DMS153 (cell line): Measurements from ENCODE around the gene TRIP4.
A peak's percentile ranks its signal among the peaks of the same experiment; 100 is the strongest.
"Not testable (repeated sequence)": the region's sequence is repeated elsewhere in the genome, so short reads cannot be mapped to it uniquely, and the experiment has no call there.

Experiments
- DNase-seq: peaks from one replicate; lab custom pipeline; 2025; lab: John Stamatoyannopoulos, UW

TRIP4 gene

DNA sequence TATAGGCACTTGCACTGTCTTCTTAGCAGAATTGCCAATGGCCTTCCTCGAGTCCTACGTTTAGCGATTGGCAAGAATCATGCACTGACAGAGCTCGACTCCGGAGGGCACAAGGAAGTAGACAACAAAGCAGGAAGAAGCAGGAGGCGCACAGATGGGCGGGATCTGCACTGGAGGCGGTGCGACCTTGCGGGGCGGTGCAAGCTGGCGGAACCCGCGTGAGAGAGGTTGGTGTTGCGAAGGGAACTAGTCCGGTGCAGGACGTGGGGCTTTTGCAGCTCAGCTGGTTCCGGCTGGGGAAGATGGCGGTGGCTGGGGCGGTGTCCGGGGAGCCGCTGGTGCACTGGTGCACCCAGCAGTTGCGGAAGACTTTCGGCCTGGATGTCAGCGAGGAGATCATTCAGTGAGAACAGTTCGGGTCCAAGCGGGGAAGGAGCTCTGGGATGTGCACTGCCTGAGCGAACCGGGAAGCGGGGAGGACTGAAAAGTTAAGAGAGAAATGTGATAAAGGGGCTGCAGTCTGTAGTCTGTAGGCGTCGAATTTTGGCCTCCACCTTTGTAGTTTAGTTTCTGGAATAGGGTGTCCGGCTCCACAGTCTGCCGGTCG lies at the start of gene TRIP4:
Gene TRIP4, plus strand, starts transcription at position 275 of the 607 bp plus-strand sequence. Its CDS starts 28 bp downstream, at position 303.
- DNase-seq, result peak; percentile 56

DNA sequence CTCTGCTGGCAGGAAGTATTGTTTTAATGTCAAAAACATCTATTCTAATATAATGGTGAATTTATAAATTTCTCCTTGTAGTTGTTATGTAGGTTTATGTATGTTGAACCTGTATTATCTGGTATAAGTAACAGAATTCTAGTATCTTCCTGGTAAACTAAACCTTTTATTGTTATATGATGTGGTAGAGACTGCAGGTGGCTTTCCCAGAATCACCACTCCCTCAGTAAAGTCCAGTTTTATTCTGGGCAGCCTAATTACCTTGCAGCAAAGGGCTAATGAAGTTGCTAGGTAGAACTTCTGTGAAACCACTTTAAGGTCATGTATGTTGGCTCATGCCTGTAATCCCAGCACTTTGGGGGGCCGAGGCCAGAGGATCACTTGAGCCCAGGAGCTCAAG lies 47.3 kb upstream of the TRIP4 start:
- no peak for DNase-seq

DNA sequence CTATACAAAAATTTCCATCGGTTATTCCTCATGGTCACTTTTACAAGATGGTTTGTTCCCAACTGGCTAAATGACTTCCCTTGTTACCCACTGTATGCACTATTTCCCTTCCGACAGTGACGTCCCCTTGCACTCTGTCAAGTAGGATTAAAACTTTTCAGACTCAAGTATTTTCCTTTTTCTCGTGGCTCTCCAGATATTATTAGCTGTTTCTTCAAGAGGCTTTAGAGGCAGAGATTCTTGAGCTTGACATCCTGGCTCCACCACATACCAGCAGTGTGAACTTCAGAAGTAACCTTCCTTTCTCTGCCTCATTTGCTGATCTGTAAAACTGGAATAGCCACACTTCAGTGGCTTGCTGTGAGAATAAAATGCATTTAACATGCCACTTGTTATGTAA lies 45.7 kb upstream of the TRIP4 start:
- DNase-seq, result no peak

DNA sequence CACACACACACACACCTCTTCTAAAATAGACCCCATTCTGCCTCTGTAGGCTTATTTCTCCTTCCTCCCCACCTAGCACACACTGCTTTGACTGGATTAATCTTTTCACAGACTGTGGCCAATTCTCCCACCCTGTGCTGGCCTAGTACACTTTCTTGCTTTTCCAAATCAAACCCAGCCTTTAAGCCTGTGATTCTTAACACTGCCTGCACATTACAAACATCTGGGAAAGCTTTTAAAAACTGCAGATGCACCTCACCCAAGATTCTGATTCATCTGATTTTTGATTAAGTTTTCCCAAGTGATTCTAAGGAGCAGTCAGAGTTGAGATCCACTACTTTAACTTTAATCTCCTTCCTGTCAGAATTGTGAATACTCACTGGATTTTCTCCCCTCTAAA lies 44.4 kb upstream of the TRIP4 start:
- no peak for DNase-seq

DNA sequence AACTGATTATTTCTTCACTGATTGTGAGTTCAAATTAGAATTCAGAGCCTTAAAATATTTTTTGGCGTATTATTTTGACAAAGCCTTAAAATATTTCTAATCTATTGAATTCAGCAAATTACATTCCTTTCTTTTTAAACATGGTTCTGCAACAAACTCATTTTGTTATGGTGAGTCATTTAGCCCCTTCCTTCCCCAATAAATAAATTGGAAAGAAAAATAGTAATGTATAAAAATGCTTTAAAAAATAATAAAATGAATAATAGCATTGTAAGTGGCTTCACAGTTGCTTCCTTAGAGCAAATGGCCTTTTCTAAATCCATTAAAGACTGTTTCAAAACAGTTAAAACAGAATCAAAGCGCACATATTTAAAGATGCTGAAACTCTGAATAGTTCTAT lies 43.8 kb upstream of the TRIP4 start:
- no peak for DNase-seq

DNA sequence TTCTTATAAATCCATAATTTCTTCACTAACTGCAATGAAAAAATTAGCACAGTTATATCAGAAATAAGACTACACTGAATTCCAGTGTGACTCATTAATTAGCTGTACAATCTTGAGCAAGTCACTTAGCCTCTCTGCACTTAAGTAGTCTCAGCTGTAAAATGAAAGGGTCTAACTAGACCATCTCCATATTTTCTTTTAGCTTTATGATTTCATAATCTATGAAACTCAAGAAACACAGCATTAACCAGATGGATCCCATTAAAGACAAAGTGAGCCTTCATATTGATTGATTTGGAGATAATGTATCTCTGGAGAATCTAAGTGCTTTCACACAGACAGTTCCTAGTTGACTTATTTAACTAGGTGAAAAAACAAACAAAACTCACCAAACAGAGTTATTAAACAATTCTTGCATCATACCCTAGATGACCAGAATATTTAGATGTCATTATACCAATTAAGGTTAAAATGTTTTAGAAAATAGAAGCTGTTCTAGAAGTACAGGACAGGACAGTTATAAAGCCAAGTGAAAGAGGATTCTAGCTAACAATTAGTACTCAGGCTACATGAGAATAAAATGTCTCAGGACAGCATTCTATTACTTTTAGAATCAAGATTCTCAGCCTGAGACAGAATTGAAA lies 42.9 kb upstream of the TRIP4 start:
- DNase-seq, result no peak

DNA sequence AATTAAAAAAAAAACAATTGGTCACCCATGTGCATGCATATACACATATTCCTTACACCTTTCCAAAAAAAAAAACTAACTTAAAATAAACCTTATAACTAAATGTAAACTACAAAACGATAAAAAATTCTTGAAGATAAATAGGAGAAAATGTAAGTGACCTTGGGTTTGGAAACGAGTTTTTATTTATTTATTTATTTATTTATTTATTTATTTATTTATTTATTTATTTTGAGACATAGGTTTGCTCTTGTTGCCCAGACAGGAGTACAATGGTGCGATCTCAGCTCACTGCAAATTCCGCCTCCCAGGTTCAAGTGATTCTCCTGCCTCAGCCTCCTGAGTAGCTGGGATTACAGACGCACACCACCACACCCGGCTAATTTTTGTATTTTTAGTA lies 41.4 kb upstream of the TRIP4 start:
- DNase-seq, result not testable (repeated sequence)

DNA sequence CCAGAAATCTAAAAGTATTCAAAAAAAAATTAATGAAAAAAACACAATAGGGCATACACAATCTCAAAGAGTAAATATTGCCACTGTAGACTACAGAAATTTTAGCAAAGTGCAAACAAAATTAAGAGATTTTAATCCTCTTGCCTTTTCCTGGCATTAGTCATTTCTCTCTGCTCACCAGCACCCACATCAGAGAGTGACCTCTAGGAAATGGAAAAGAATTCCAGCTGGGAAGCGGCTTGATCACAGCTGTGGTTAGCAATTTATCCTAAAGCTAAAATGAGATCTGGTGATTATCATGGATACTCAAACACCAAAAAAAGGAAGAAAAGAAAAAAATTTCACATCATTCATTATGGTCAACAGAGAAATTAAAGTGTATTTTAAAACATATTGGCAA lies 39.2 kb upstream of the TRIP4 start:
- DNase-seq, result no peak

DNA sequence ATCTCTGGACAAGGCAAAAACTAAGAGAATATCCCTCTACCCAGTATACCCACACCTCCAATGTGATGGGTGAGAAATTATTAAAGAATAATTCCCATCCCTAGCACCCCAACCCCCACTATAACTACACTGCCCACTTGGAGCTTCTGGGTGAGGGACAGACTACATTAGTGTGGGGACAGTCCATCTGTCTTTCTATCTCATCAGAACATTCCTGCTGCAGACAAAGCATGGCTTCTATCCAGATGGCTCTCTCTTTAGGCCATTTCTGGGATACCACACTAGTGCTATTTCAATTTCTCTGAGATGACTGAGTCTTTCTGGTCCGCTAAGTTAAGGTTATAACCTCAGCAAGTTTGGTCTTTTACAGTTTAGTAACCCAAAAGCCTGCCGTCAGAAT lies 38.3 kb upstream of the TRIP4 start:
- DNase-seq, result no peak

DNA sequence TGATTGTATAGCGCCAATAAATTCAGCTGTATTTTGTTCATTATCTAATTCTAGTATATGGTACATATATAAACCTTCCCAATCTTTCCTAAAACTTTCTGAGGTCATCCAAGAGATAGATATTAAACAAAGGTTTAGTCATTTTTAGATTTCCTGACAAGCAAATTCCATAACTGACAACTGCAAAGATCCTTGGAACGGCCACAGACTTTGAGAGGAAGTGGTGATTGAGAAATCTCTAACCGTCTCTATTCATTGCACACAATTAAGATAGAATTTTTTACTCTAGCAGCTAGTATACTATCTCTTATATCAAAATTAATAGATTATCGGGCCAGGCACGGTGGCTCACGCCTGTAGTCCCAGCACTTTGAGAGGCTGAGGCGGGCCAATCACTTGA lies 36.4 kb upstream of the TRIP4 start:
- DNase-seq, result no peak

DNA sequence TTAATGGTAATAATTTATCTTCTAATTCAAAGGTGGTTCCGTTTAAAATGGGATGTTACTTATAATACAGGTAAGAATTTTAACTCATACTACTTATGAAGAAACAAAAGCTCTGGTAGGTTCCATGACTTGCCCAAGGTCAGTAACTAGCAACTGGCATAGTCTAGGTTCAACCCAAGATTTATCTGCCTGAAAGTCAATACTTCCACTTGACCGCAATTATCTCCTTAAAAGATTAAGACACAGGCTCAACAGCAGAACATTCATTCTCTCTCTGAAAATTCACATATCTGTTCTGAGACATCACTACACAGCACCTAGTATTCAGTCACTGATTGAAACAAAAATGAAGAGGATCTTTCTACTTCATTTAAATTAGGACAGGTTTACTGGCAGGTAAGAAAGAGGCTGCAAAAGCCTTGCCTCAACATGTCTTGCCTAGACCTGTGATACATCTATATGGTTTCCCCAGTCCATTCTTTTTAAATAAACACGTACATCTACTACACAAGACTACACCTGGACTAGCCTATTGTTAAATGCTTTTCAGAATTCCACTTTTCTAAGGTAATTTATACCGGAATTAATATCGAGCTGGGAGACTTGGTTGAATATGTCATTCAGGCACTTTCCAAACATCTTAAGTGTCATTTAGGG lies 32.8 kb upstream of the TRIP4 start:
- DNase-seq, result no peak

DNA sequence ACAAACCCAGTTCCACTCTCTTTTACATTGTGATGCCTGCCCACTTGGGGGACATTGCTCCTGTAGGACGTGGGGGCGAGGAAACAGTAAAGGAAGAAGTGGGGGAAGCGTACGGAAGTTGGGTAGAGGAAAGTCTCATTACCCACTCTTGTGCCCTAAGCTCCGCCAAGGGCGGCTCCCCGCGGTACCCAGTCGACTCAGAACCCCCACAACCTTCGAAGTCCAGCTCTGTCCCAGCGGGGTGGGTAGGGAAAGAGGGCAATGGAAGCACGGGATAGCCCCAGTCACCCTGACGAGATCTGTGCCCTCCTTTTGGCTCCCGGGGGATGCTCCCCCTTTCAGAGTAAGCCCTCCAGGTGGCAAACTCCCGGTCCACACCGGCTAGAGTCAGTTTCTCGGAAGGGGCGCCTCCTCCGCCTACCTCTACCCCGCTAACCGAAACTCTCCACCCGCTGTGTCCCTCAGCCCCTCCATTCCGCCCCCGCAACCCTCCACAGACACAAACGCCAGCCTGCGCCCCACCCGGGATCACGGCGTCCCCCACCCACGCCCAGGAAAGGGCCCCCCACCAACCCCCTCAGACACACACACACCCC lies 32.2 kb upstream of the TRIP4 start:
- DNase-seq, result no peak

DNA sequence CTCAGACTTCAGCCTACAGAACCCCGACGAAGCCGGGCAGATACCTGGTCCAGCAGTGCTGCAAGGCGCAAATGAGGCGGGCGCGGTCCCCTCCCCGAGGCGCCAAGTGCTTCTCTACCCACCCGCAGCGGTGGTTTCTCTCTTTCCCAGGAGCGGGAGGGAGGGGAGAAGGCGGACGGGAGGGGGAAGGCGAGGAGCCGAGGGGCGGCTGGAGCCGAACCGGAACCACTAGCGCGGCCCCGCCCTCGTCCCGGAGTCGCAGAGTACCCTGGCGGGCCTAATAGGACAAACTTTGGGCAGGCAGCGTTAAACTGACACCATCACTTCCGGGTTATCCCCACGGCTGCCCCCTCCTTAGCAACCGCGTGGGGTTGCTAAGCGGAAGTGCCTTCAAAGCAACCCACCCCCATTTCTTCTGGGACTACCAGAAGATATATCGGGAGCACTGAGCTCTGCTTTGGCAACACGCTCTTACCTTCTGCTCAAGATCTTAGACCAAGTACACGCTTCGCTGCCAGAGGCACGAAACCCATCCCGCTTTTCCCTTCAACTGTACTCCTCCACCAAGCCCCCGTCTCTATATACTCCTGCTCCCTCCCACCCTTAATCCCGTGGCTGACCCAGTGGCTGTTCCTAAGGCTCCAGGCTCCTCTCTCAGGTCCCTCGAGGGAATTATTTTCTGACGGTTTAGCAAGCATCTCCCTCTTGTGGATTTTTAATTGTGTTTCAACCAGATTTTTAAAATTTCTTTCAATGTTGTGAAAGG lies 31.5 kb upstream of the TRIP4 start, which contains the start of gene CSNK1G1:
Gene CSNK1G1, minus strand, starts transcription at position 230 of the 766 bp plus-strand sequence. CDS start 55,674 bp downstream, outside the sequence.
- DNase-seq, result peak; percentile 83

DNA sequence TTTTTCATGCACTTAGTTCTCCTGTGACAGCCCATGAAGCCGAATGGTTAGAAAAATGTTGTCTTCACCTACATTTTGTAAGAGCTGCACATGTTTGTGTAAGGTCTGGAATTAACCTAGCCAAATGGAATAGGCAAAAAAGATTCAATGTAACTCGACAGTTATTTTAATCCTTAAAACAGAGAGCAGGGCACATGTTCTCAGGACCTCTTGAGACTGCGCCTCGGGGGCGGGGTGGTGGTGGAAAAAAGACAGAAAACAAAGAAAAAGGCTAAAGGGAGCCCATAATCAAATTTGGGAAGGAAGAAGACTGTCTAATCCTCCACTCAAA lies 31.0 kb upstream of the TRIP4 start:
- DNase-seq, result no peak

DNA sequence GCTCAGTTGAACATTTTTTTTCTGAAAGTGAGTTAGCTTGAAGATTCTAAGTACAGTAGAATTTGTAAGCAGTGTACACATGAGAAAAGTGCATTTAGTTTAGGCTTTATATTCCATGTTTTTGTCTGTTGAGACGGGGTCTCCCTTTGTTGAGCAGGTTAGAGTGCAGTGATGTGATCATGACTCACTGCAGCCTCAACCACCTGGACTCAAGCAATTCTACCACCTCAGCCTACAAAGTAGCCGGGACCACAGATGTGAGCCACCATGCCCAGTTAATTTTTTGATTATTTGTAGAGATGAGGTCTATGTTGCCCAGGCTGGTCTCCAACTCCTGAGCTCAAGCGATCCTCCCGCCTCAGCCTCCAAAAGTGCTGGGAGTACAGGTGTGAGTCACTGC lies 26.4 kb upstream of the TRIP4 start:
- DNase-seq, result no peak

DNA sequence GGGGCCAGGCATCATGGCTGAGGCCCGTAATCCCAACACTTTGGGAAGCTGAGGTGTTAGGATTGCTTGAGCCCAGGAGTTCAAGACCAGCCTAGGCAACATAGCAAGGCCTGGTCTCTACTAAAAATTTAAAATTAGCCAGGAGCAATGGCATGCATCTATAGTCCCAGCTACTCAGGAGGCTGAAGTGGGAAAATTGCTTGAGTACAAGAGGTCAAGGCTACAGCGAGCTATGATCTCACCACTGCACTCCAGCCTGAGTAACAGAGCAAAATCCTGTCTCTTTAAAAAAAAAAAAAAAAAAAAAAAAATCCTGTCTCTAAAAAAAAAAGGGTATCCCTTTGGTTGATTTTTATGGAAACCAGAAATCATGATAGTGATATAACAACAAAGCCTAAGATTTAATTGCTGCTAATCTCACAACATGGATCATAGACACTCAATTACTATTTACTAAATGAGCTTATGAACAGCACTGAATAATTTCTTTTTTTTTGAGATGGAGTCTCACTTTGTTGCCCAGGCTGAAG lies 18.5 kb upstream of the TRIP4 start:
- no peak for DNase-seq

DNA sequence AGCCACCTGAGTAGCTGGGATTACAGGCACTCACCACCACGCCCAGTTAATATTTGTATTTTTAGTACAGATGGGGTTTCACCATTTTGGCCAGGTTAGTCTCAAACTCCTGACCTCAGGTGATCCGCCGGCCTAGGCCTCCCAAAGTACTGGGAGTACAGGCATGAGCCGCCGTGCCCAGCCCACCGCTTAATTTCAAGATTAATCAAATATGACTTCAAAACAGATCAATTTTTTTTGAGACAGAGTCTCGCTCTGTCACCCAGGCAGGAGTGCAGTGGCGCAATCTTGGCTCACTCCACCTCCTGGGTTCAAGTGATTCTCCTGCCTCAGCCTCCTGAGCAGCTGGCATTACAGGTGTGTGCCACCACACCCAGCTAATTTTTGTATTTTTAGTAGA lies 16.3 kb upstream of the TRIP4 start:
- DNase-seq, result not testable (repeated sequence)

DNA sequence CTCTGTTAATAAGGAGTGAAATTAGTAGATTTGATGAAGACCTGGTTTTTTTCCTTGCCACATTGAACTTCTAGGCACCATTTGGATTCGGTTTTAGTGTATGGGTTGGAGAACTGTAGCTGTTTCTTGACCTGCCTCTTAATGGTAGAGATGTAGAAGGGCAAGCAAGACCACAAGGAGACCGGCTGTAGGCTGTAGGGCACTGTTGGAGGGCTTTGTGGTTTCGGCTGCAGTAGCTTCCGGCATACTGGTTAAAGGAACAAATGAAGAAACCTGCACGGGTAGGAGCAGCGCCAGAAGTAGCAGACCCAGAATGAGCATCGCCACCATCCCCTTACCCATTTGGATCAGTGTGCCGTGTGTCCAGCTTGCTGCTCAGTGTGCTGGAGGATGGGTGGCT lies 14.3 kb upstream of the TRIP4 start:
- DNase-seq, result no peak

DNA sequence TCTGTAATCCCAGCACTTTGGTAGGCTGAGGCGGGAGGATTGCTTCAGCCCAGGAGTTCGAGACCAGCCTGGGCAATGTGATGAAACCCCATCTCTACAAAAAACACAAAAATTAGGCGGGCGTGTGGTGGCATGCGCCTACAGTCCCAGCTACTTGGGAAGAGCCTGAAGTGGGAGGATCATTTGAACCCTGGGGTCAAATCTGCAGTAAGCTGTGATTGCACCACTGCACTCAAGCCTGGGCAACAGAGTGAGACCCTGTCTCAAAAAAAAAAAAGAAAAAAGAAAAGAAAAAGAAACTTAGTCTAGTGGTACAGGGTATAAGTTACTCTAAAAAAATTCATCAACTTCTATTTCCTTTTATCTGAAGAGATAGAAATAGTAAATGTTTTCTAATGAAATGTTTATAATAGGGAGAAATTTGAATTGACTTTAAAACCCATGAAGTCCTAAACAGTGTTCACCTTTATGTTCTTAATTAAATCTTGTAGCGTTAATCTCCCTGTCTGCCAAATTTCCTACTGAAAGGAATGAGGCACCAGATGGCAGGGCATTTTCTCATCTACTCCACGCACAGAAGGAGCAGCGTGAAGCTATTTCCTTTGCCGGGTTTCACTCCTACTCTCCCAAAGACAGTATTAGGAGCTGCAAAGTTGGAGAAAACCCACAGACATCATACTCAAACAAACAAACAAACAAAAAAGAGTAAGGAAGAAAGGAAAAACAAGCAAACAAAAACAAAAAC lies 8.2 kb upstream of the TRIP4 start:
- DNase-seq, result no peak

DNA sequence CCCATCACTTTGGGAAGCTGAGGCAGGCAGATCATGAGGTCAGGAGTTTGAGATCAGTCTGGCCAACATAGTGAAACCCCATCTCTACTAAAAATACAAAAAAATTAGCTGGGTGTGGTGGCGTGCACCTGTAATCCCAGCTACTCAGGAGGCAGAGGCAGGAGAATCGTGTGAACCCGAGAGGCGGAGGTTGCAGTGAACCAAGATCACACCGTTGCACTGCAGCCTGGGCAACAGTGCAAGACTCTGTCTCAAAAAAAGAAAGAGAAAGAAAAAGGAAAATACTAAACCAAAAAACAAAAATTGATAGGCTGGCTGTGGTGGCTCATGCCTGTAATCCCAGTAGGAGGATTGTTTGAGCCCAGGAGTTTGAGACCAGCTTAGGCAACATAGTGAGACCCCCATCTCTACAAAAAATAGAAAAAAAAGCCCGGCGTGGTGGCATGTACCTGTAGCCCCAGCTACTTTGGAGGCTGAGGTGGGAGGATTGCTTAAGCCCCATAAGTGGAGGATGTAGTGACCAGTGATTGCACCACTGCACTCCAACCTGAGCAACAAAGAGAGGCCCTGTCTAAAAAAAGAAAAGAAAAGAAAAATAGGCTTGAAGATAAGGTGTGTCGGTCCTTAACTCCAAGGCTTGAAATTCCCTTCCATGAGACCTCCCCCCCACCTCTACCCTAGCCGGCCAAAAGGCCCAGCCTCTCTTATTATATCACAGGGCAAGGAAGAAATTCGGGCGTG lies 7.3 kb upstream of the TRIP4 start:
- DNase-seq, result not testable (repeated sequence)
